OCI-LY7 (cell line): ENCODE measurements around the gene PHLDB1. TPM values are rescaled to one million over a fixed set of nuclear protein-coding genes. Genes with fewer than 3 reads are reported as not detected.

Experiments
- BruUV-seq: library from RNA; stranded (reverse); fragments of 400-500 nt; replicated peaks from 2 replicates; lab custom pipeline; 2021; lab: Mats Ljungman, UMichigan
- CTCF ChIA-PET: fragments of 300-600 bp; sonication (Branson Sonifier 250); formaldehyde crosslinking; loops from one replicate; lab custom pipeline; 2022; ENCODE audit warnings: antibody characterized with exemption; ENCODE audit not compliant: unreplicated experiment; lab: Charles Lee
- POLR2A ChIA-PET: fragments of 300-600 bp; sonication (Branson Sonifier 250); formaldehyde crosslinking; loops from one replicate; lab custom pipeline; 2022; ENCODE audit warnings: antibody characterized with exemption; lab: Charles Lee
- DNase-seq: peaks from one replicate; pipeline ENCODE4 v3.0.0-alpha.2; 2015; ENCODE audit warnings: low spot score
- H2AFZ ChIP-seq: fragments of 200-600 bp; sonication (generic), shearing (Covaris generic); 2 replicates; pipeline ENCODE4 v1.6.1; 2014; ENCODE audit warnings: mild to moderate bottlenecking, antibody characterized with exemption, low read length, moderate library complexity
- H3K27ac ChIP-seq: fragments of 200-600 bp; sonication (generic); 2 replicates; pipeline ENCODE4 v1.5.1; 2014; ENCODE audit warnings: mixed run types, low read depth, mild to moderate bottlenecking, moderate library complexity, low read length, inconsistent platforms; ENCODE audit not compliant: poor library complexity, severe bottlenecking
- H3K36me3 ChIP-seq: fragments of 200-600 bp; sonication (generic); 2 replicates; pipeline ENCODE4 v1.6.1; 2014; ENCODE audit warnings: mild to moderate bottlenecking, antibody characterized with exemption, low read length, moderate library complexity, mixed read lengths; ENCODE audit not compliant: insufficient read depth
- H3K4me1 ChIP-seq: fragments of 200-600 bp; sonication (generic); 2 replicates; pipeline ENCODE4 v1.5.1; 2014; ENCODE audit warnings: mild to moderate bottlenecking, low read length; ENCODE audit not compliant: insufficient read depth, poor library complexity, severe bottlenecking
- H3K4me2 ChIP-seq: fragments of 200-600 bp; sonication (generic); 2 replicates; pipeline ENCODE4 v1.6.1; 2014; ENCODE audit warnings: mild to moderate bottlenecking, low read length
- H3K4me3 ChIP-seq: fragments of 200-600 bp; sonication (generic); 2 replicates; pipeline ENCODE4 v1.5.1; 2014; ENCODE audit warnings: mild to moderate bottlenecking, low read depth, low read length; ENCODE audit not compliant: poor library complexity, severe bottlenecking
- H3K79me2 ChIP-seq: fragments of 200-600 bp; sonication (generic); 2 replicates; pipeline ENCODE4 v1.6.1; 2016; ENCODE audit warnings: low read depth, mild to moderate bottlenecking, low read length, moderate library complexity, mixed read lengths; ENCODE audit not compliant: insufficient read depth
- H3K9me2 ChIP-seq: fragments of 200-600 bp; sonication (generic); 2 replicates; pipeline ENCODE4 v1.6.1; 2016; ENCODE audit warnings: mild to moderate bottlenecking, low read length, mixed read lengths; ENCODE audit not compliant: insufficient read depth
- H3K9me3 ChIP-seq: fragments of 200-600 bp; sonication (generic); 2 replicates; pipeline ENCODE4 v1.6.1; 2014; ENCODE audit warnings: mild to moderate bottlenecking, mixed run types, low read length, mixed read lengths
- H4K20me1 ChIP-seq: fragments of 200-600 bp; sonication (generic); 2 replicates; pipeline ENCODE4 v1.6.1; 2014; ENCODE audit warnings: mild to moderate bottlenecking, antibody characterized with exemption, low read length, moderate library complexity, mixed read lengths; ENCODE audit not compliant: insufficient read depth
- CTCF ChIP-seq: fragments of 200-600 bp; sonication (generic); conservative IDR thresholded peaks from 2 replicates; pipeline ENCODE4 v1.5.1; 2014; ENCODE audit warnings: mild to moderate bottlenecking, antibody characterized with exemption, low read length, moderate library complexity, mixed read lengths
- EZH2phosphoT487 ChIP-seq: fragments of 200-600 bp; sonication (generic); IDR thresholded peaks from 2 replicates; pipeline ENCODE4 v1.6.1; 2018; ENCODE audit warnings: low read depth, borderline replicate concordance, mild to moderate bottlenecking, mixed run types, antibody characterized with exemption, low read length, moderate library complexity, mixed read lengths
- intact Hi-C: fragments of 100-400 bp; cut with micrococcal nuclease; formaldehyde crosslinking; loops from one replicate; pipeline ENCODE4 v1.10.0; 2022; ENCODE audit not compliant: unreplicated experiment
- total RNA-seq, 2 experiments: library from RNA; depleted of rRNA in 1 of 2; stranded (reverse); fragments of >200 nt in 1 of 2; shearing (Covaris generic) in 1 of 2; gene quantifications; 2 replicates each; pipeline ENCODE4 v1.2.3, GENCODE V29; 2014 to 2022

Gene PHLDB1
- total RNA-seq, 2 experiments from 2014 or later, result 0.19 TPM; not detected in 1

GRCh38 chr11:118622376-118623268 lies 15.2 kb downstream of the PHLDB1 start:
- no peak overlapping the region for H3K27ac ChIP-seq
- H4K20me1 ChIP-seq, result no peaks in the 10 kb centered on the region
- H3K9me2 ChIP-seq, result no peaks in the 10 kb centered on the region
- ChIA-PET POLR2A (no interaction called here), CTCF (no interaction called here)
- TF ChIP-seq EZH2phosphoT487 (no peak), CTCF (no peak)
- H2AFZ ChIP-seq, result no peak overlapping the region
- H3K9me3 ChIP-seq, result no peaks in the 10 kb centered on the region
- H3K4me1 ChIP-seq, result no peaks in the 10 kb centered on the region
- BruUV-seq, result no TSS peak
- intact Hi-C loops, result no loop called here
- H3K4me3 ChIP-seq, result no peak overlapping the region
- H3K36me3 ChIP-seq, result no peaks in the 10 kb centered on the region
- no peak for DNase-seq
- H3K4me2 ChIP-seq, result no peak overlapping the region
- H3K79me2 ChIP-seq, result no peaks in the 10 kb centered on the region

- Histone ChIP-seq H3K4me1 (no peaks in the 10 kb centered on the region), H3K27ac (no peak overlapping the region), H3K9me3 (no peaks in the 10 kb centered on the region), H3K4me2 (no peak overlapping the region), H3K79me2 (no peaks in the 10 kb centered on the region), H2AFZ (no peak overlapping the region), H4K20me1 (no peaks in the 10 kb centered on the region), H3K4me3 (no peak overlapping the region), H3K9me2 (no peaks in the 10 kb centered on the region), H3K36me3 (no peaks in the 10 kb centered on the region)
- ChIA-PET CTCF (no interaction called here), POLR2A (no interaction called here)
- no peak for TF ChIP-seq EZH2phosphoT487
- TF ChIP-seq CTCF, result no peak
- intact Hi-C loops, result no loop called here
- no TSS peak for BruUV-seq
- no peak for DNase-seq
These were observed 15.8 kb downstream of the PHLDB1 start for GRCh38 chr11:118623269-118623655.

GRCh38 chr11:118625036-118625690 lies 17.7 kb downstream of the PHLDB1 start:
- Histone ChIP-seq H4K20me1 (no peaks in the 10 kb centered on the region), H3K9me3 (no peaks in the 10 kb centered on the region), H3K36me3 (no peaks in the 10 kb centered on the region), H3K9me2 (no peaks in the 10 kb centered on the region), H2AFZ (no peak overlapping the region), H3K4me3 (no peak overlapping the region), H3K79me2 (no peaks in the 10 kb centered on the region), H3K4me2 (no peak overlapping the region), H3K27ac (no peak overlapping the region), H3K4me1 (no peaks in the 10 kb centered on the region)
- intact Hi-C loops, result no loop called here
- BruUV-seq, result no TSS peak
- POLR2A ChIA-PET, result interaction anchor here (0.6 to 1.0 kb wide), 2 partner anchors 11 to 834 kb away, joined by 3 to 6 read pairs; no protein-coding TSS in a partner anchor
- no peak for TF ChIP-seq CTCF
- CTCF ChIA-PET, result no interaction called here
- no peak for DNase-seq
